Ishikawa (cell line): ENCODE measurements around the gene CBX8.

Experiments used
- EP300 ChIP-seq: IDR thresholded peaks from 2 replicates; pipeline ENCODE4 v1.6.1; 2012; ENCODE audit warnings: borderline replicate concordance
- RAD21 ChIP-seq: IDR thresholded peaks from 2 replicates; pipeline ENCODE4 v1.6.1; 2012; ENCODE audit warnings: low read depth
- TEAD4 ChIP-seq: IDR thresholded peaks from 2 replicates; pipeline ENCODE4 v1.6.1; 2012
- YY1 ChIP-seq: IDR thresholded peaks from 2 replicates; pipeline ENCODE4 v1.6.1; 2012; ENCODE audit warnings: low read depth
- TF ChIP-seq, protein P1 (sequence below): IDR thresholded peaks from 2 replicates; pipeline ENCODE4 v1.6.1; 2012; ENCODE audit warnings: low read depth, mild to moderate bottlenecking

DNA sequence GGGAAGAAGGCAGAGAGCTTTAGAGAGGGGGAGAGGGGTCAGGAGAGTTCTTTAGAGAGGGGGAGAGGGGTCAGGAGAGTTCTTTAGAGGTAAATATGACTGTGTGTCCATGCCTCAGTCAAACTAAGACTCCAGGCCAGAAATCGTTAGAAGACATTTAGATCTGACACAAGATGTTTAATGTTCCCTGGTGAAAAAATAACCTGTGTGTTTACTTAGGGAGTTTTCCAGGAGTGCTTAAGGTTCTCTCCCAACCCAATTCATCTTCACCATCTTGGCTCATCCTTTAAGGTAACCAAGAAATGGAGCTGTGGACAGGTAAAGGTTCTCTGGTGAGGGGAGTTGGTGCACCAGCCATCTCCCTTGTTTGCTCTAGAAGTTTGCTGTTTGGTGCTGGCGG lies 32.6 kb upstream of the CBX8 start:
- TF ChIP-seq, protein P1, sequence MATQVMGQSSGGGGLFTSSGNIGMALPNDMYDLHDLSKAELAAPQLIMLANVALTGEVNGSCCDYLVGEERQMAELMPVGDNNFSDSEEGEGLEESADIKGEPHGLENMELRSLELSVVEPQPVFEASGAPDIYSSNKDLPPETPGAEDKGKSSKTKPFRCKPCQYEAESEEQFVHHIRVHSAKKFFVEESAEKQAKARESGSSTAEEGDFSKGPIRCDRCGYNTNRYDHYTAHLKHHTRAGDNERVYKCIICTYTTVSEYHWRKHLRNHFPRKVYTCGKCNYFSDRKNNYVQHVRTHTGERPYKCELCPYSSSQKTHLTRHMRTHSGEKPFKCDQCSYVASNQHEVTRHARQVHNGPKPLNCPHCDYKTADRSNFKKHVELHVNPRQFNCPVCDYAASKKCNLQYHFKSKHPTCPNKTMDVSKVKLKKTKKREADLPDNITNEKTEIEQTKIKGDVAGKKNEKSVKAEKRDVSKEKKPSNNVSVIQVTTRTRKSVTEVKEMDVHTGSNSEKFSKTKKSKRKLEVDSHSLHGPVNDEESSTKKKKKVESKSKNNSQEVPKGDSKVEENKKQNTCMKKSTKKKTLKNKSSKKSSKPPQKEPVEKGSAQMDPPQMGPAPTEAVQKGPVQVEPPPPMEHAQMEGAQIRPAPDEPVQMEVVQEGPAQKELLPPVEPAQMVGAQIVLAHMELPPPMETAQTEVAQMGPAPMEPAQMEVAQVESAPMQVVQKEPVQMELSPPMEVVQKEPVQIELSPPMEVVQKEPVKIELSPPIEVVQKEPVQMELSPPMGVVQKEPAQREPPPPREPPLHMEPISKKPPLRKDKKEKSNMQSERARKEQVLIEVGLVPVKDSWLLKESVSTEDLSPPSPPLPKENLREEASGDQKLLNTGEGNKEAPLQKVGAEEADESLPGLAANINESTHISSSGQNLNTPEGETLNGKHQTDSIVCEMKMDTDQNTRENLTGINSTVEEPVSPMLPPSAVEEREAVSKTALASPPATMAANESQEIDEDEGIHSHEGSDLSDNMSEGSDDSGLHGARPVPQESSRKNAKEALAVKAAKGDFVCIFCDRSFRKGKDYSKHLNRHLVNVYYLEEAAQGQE = no peak
- TF ChIP-seq EP300 (no peak), YY1 (no peak), RAD21 (no peak), TEAD4 (no peak)
